ENCODE measurements around the gene TMEM116.

- TF ChIP-seq CTCF (conservative IDR thresholded peaks at IDR 0.05; ENCODE audit: low read depth, low read length) (no peak), EZH2phosphoT487 (IDR thresholded peaks at IDR 0.05; ENCODE audit: borderline replicate concordance, low read length) (no peak)
These were observed 2.3 kb downstream of the TMEM116 start for GRCh38 chr12:112010415-112011344.

Data from PC-3 (cell line).